HepG2 (cell line): Measurements from ENCODE around the gene CNOT8. TPM values are rescaled to one million over a fixed set of nuclear protein-coding genes. Genes with fewer than 3 reads are reported as not detected.
A peak's percentile ranks its signal among the peaks of the same experiment; 100 is the strongest.

Source experiments
- AGO2 ChIP-seq: fragments of 200-400 bp; formaldehyde crosslinking; optimal IDR thresholded peaks from 2 replicates; pipeline ENCODE3; 2017; ENCODE audit warnings: mild to moderate bottlenecking, low read depth, low read length, moderate library complexity
- ATF6 ChIP-seq: sonication (generic); formaldehyde crosslinking; conservative IDR thresholded peaks from 2 replicates; pipeline ENCODE4 v1.4.0; 2020; ENCODE audit warnings: missing genetic modification reagents
- CAMTA2 ChIP-seq: sonication (generic); formaldehyde crosslinking; IDR thresholded peaks from 2 replicates; pipeline ENCODE4 v1.4.0; 2020; ENCODE audit warnings: mild to moderate bottlenecking, missing genetic modification reagents, borderline replicate concordance
- CENPT ChIP-seq: sonication (generic); formaldehyde crosslinking; IDR thresholded peaks from 2 replicates; pipeline ENCODE4 v1.8.0; 2022; ENCODE audit warnings: low read depth, mild to moderate bottlenecking, moderate library complexity, missing genetic modification reagents
- FOXO1 ChIP-seq: sonication (generic); formaldehyde crosslinking; IDR thresholded peaks from 2 replicates; pipeline ENCODE4 v1.4.0; 2020; ENCODE audit warnings: missing genetic modification reagents
- GFI1 ChIP-seq: sonication (generic); formaldehyde crosslinking; IDR thresholded peaks from 2 replicates; pipeline ENCODE4 v1.5.0; 2020; ENCODE audit warnings: missing genetic modification reagents, mild to moderate bottlenecking, borderline replicate concordance
- GTF3A ChIP-seq: sonication (generic); formaldehyde crosslinking; conservative IDR thresholded peaks from 2 replicates; pipeline ENCODE4 v1.4.0; 2020; ENCODE audit warnings: mild to moderate bottlenecking, missing genetic modification reagents
- HIC2 ChIP-seq: sonication (generic); formaldehyde crosslinking; IDR thresholded peaks from 2 replicates; pipeline ENCODE4 v1.9.0; 2022; ENCODE audit warnings: low read depth, missing genetic modification reagents
- MIXL1 ChIP-seq: IDR thresholded peaks from 2 replicates; pipeline ENCODE4 v1.6.1; 2016
- NR2C2 ChIP-seq: sonication (generic); formaldehyde crosslinking; IDR thresholded peaks from 2 replicates; pipeline ENCODE4 v1.4.0; 2020; ENCODE audit warnings: missing genetic modification reagents, mild to moderate bottlenecking, moderate library complexity, borderline replicate concordance
- NR3C1 ChIP-seq: sonication (generic); formaldehyde crosslinking; IDR thresholded peaks from 2 replicates; pipeline ENCODE4 v1.4.0; 2020; ENCODE audit warnings: missing genetic modification reagents
- PLRG1 ChIP-seq: fragments of 450-650 bp; conservative IDR thresholded peaks from 2 replicates; pipeline ENCODE4 v1.6.1; 2016
- POLR2G ChIP-seq: fragments of 200-400 bp; formaldehyde crosslinking; IDR thresholded peaks from 2 replicates; pipeline ENCODE4 v1.6.1; 2018; ENCODE audit warnings: mild to moderate bottlenecking, low read depth, low read length, moderate library complexity
- PPARG ChIP-seq: conservative IDR thresholded peaks from 2 replicates; pipeline ENCODE4 v1.6.1; 2016; ENCODE audit warnings: missing biosample characterization, missing genetic modification reagents
- RAD51 ChIP-seq: fragments of 450-650 bp; IDR thresholded peaks from 2 replicates; pipeline ENCODE4 v1.6.1; 2016; ENCODE audit warnings: borderline replicate concordance
- RARA ChIP-seq: IDR thresholded peaks from 2 replicates; pipeline ENCODE4 v1.6.1; 2016; ENCODE audit warnings: missing genetic modification reagents, missing compliant biosample characterization
- SP4 ChIP-seq: sonication (generic); formaldehyde crosslinking; IDR thresholded peaks from 2 replicates; pipeline ENCODE4 v1.8.1; 2023; ENCODE audit warnings: mild to moderate bottlenecking, missing genetic modification reagents
- TAF15 ChIP-seq: fragments of 200-400 bp; formaldehyde crosslinking; IDR thresholded peaks from one replicate; pipeline ENCODE4 v1.6.1; 2018; ENCODE audit warnings: mild to moderate bottlenecking, low read depth, low read length; ENCODE audit not compliant: poor library complexity, severe bottlenecking
- ZFP82 ChIP-seq: sonication (generic); formaldehyde crosslinking; IDR thresholded peaks from 2 replicates; pipeline ENCODE4 v1.5.1; 2020; ENCODE audit warnings: mild to moderate bottlenecking, missing genetic modification reagents, borderline replicate concordance
- ZNF282 ChIP-seq: fragments of 450-650 bp; IDR thresholded peaks from 2 replicates; pipeline ENCODE4 v1.6.1; 2018; ENCODE audit not compliant: partially characterized antibody
- ZNF326 ChIP-seq: sonication (generic); formaldehyde crosslinking; IDR thresholded peaks from 2 replicates; pipeline ENCODE4 v1.4.0; 2020; ENCODE audit warnings: missing genetic modification reagents, borderline replicate concordance
- ZNF674 ChIP-seq: sonication (generic); formaldehyde crosslinking; IDR thresholded peaks from 2 replicates; pipeline ENCODE4 v1.5.0; 2020; ENCODE audit warnings: low read depth, mild to moderate bottlenecking, missing genetic modification reagents
- ZNF775 ChIP-seq: sonication (generic); formaldehyde crosslinking; IDR thresholded peaks from 2 replicates; pipeline ENCODE4 v1.4.0; 2020; ENCODE audit warnings: missing genetic modification reagents, mild to moderate bottlenecking, moderate library complexity, borderline replicate concordance
- polyA plus RNA-seq, 8 experiments: library from polyadenylated mRNA; depleted of rRNA in 3 of 8; stranded (reverse) in 7 of 8; unstranded in 1 of 8; fragments of >200 nt; fragmentation: Illumina TruSeq in 4 of 8; extraction: Trizol in 4 of 8; gene quantifications; 2 replicates each; pipeline versions ENCODE4 v1.2.1 to v1.2.3, GENCODE V29; 2011 to 2016; ENCODE audit warnings: low read depth in 4 of 8, missing spikeins in 1 of 8, mixed read lengths in 1 of 8; ENCODE audit not compliant: insufficient read depth in 1 of 8
- total RNA-seq, 5 experiments: library from RNA; depleted of rRNA; stranded (reverse); fragments of >200 nt; fragmentation: Illumina TruSeq; extraction: Trizol; gene quantifications; 2 replicates each; pipeline ENCODE4 v1.2.3, GENCODE V29; 2016; ENCODE audit warnings: low read depth in 1 of 5
- TF ChIP-seq, protein P1 (sequence below): sonication (generic); formaldehyde crosslinking; IDR thresholded peaks from 2 replicates; pipeline ENCODE4 v1.4.0; 2020; ENCODE audit warnings: missing genetic modification reagents
- TF ChIP-seq, protein P2 (sequence below): sonication (generic); formaldehyde crosslinking; IDR thresholded peaks from 2 replicates; pipeline ENCODE4 v1.8.0; 2022; ENCODE audit warnings: low read depth, missing genetic modification reagents

The CNOT8 gene
- total and polyA plus RNA-seq, 2 of the 13 experiments (the other 11 are each of a cell fraction or from before 2014, with no cell fraction given) = 37.1 to 74.9 TPM

GRCh38 chr5:154842689-154843530, 15.5 kb upstream of the CNOT8 start (continued):
- TF ChIP-seq AGO2 (no peak), CAMTA2 (CRISPR knock-in tag) (no peak), HIC2 (CRISPR knock-in tag) (0 out of 2 replicates have a peak, but pooled peaks have one; percentile 22), POLR2G (no peak), ATF6 (CRISPR knock-in tag) (no peak), ZNF674 (CRISPR knock-in tag) (no peak), GTF3A (CRISPR knock-in tag) (no peak), ZNF282 (no peak), GFI1 (CRISPR knock-in tag) (peak; percentile 84; the same call in 1 of the 2 replicates), ZNF326 (CRISPR knock-in tag) (no peak), CENPT (no peak), FOXO1 (CRISPR knock-in tag) (peak; percentile 96), ZNF775 (no peak), SP4 (CRISPR knock-in tag) (peak; percentile 40; the same call in 1 of the 2 replicates), TAF15 (no peak), NR3C1 (CRISPR knock-in tag) (no peak), RARA (CRISPR knock-in tag) (peak; percentile 95), MIXL1 (peak; percentile 67), ZFP82 (no peak), RAD51 (no peak), NR2C2 (CRISPR knock-in tag) (no peak), PLRG1 (no peak), PPARG (peak; percentile 81)
- TF ChIP-seq, protein P1, sequence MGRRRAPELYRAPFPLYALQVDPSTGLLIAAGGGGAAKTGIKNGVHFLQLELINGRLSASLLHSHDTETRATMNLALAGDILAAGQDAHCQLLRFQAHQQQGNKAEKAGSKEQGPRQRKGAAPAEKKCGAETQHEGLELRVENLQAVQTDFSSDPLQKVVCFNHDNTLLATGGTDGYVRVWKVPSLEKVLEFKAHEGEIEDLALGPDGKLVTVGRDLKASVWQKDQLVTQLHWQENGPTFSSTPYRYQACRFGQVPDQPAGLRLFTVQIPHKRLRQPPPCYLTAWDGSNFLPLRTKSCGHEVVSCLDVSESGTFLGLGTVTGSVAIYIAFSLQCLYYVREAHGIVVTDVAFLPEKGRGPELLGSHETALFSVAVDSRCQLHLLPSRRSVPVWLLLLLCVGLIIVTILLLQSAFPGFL (CRISPR knock-in tag) = no peak
- TF ChIP-seq, protein P2, sequence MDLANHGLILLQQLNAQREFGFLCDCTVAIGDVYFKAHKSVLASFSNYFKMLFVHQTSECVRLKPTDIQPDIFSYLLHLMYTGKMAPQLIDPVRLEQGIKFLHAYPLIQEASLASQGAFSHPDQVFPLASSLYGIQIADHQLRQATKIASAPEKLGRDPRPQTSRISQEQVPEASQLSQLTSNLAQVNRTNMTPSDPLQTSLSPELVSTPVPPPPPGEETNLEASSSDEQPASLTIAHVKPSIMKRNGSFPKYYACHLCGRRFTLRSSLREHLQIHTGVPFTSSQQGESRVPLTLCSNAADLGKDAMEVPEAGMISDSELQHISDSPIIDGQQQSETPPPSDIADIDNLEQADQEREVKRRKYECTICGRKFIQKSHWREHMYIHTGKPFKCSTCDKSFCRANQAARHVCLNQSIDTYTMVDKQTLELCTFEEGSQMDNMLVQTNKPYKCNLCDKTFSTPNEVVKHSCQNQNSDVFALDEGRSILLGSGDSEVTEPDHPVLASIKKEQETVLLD (CRISPR knock-in tag) = no peak
